Loucy (cell line): ENCODE measurements around the gene MCAM.

ENCODE experiments used
- H2AFZ ChIP-seq: fragments of 200-600 bp; sonication (generic); 2 replicates; pipeline ENCODE4 v1.6.0; 2016; ENCODE audit warnings: antibody characterized with exemption, mild to moderate bottlenecking, low read length, moderate library complexity
- H3F3A ChIP-seq: fragments of 200-600 bp; 2 replicates; pipeline ENCODE4 v1.6.0; 2016; ENCODE audit warnings: antibody characterized with exemption, low read depth, mild to moderate bottlenecking
- H3K27me3 ChIP-seq: fragments of 200-600 bp; sonication (generic); 2 replicates; pipeline ENCODE4 v1.6.1; 2014; ENCODE audit warnings: low read length, mild to moderate bottlenecking; ENCODE audit not compliant: insufficient read depth, poor library complexity, severe bottlenecking
- H3K36me3 ChIP-seq: fragments of 200-600 bp; sonication (generic); 2 replicates; pipeline ENCODE4 v1.6.1; 2016; ENCODE audit warnings: low read length; ENCODE audit not compliant: insufficient read depth
- H3K4me1 ChIP-seq: fragments of 200-600 bp; sonication (generic); 2 replicates; pipeline ENCODE4 v1.5.1; 2014; ENCODE audit warnings: low read length, mild to moderate bottlenecking; ENCODE audit not compliant: insufficient read depth, poor library complexity, severe bottlenecking
- H3K4me2 ChIP-seq: fragments of 200-600 bp; sonication (generic); 2 replicates; pipeline ENCODE4 v1.6.0; 2014; ENCODE audit warnings: antibody characterized with exemption, low read length, low read depth, mild to moderate bottlenecking; ENCODE audit not compliant: poor library complexity, severe bottlenecking
- H3K4me3 ChIP-seq: fragments of 200-600 bp; sonication (generic); 2 replicates; pipeline ENCODE4 v1.5.1; 2014; ENCODE audit warnings: low read length, mild to moderate bottlenecking, mixed read lengths; ENCODE audit not compliant: poor library complexity, severe bottlenecking
- H3K79me2 ChIP-seq: fragments of 200-600 bp; sonication (generic); 2 replicates; pipeline ENCODE4 v1.6.1; 2014; ENCODE audit warnings: low read length; ENCODE audit not compliant: insufficient read depth
- H3K9ac ChIP-seq: fragments of 200-600 bp; sonication (generic); 2 replicates; pipeline ENCODE4 v1.6.0; 2014; ENCODE audit warnings: mild to moderate bottlenecking, low read depth, low read length, moderate library complexity; ENCODE audit not compliant: poor library complexity, severe bottlenecking
- H3K9me2 ChIP-seq: fragments of 200-600 bp; sonication (generic); replicated peaks from 2 replicates; pipeline ENCODE4 v1.6.1; 2016; ENCODE audit warnings: low read depth, low read length, mixed read lengths
- H3K9me3 ChIP-seq: fragments of 200-600 bp; sonication (generic); 2 replicates; pipeline ENCODE4 v1.6.1; 2014; ENCODE audit warnings: mild to moderate bottlenecking, antibody characterized with exemption, low read length, low read depth; ENCODE audit not compliant: insufficient read depth
- H4K20me1 ChIP-seq: fragments of 200-600 bp; sonication (generic); 2 replicates; pipeline ENCODE4 v1.6.0; 2014; ENCODE audit warnings: antibody characterized with exemption, low read length, mild to moderate bottlenecking; ENCODE audit not compliant: insufficient read depth, poor library complexity, severe bottlenecking
- CTCF ChIP-seq: fragments of 200-600 bp; sonication (generic); conservative IDR thresholded peaks from 2 replicates; pipeline ENCODE4 v1.5.1; 2014; ENCODE audit warnings: mild to moderate bottlenecking, antibody characterized with exemption, low read length
- EZH2phosphoT487 ChIP-seq: fragments of 200-600 bp; IDR thresholded peaks from 2 replicates; pipeline ENCODE4 v1.6.1; 2018; ENCODE audit warnings: antibody characterized with exemption, mild to moderate bottlenecking, moderate library complexity, borderline replicate concordance

Gene MCAM

GRCh38 chr11:119305556-119306372 is 11.2 kb downstream of the MCAM start:
- Histone ChIP-seq H3F3A (no peaks in the 10 kb centered on the region), H3K4me2 (no peak overlapping the region), H3K79me2 (no peaks in the 10 kb centered on the region), H2AFZ (no peak overlapping the region), H3K9ac (no peak overlapping the region), H3K4me3 (no peak overlapping the region), H3K36me3 (peaks cover 37% of the 10 kb centered on the region), H3K9me3 (no peaks in the 10 kb centered on the region), H4K20me1 (no peaks in the 10 kb centered on the region), H3K27me3 (no peaks in the 10 kb centered on the region), H3K4me1 (peaks cover 6% of the 10 kb centered on the region), H3K9me2 (no peaks in the 10 kb centered on the region)
- TF ChIP-seq EZH2phosphoT487: no peak
- no peak for TF ChIP-seq CTCF

GRCh38 chr11:119303227-119303718 is 13.7 kb downstream of the MCAM start:
- no peak overlapping the region for H3K9ac ChIP-seq
- no peaks in the 10 kb centered on the region for H4K20me1 ChIP-seq
- no peaks in the 10 kb centered on the region for H3K9me3 ChIP-seq
- peaks cover 6% of the 10 kb centered on the region for H3K4me1 ChIP-seq
- TF ChIP-seq CTCF: no peak
- no peak for TF ChIP-seq EZH2phosphoT487
- H2AFZ ChIP-seq: no peak overlapping the region
- H3K4me2 ChIP-seq: no peak overlapping the region
- H3K9me2 ChIP-seq: no peaks in the 10 kb centered on the region
- H3F3A ChIP-seq: no peaks in the 10 kb centered on the region
- H3K79me2 ChIP-seq: no peaks in the 10 kb centered on the region
- no peaks in the 10 kb centered on the region for H3K27me3 ChIP-seq
- no peak overlapping the region for H3K4me3 ChIP-seq
- H3K36me3 ChIP-seq: peaks cover 62% of the 10 kb centered on the region

GRCh38 chr11:119300198-119300964 is 16.5 kb downstream of the MCAM start:
- no peaks in the 10 kb centered on the region for H3K79me2 ChIP-seq
- TF ChIP-seq EZH2phosphoT487 (no peak), CTCF (no peak)
- H3K36me3 ChIP-seq: peaks cover 86% of the 10 kb centered on the region
- no peak overlapping the region for H3K9ac ChIP-seq
- H2AFZ ChIP-seq: no peak overlapping the region
- H3F3A ChIP-seq: no peaks in the 10 kb centered on the region
- no peaks in the 10 kb centered on the region for H3K4me1 ChIP-seq
- no peak overlapping the region for H3K4me3 ChIP-seq
- H3K27me3 ChIP-seq: no peaks in the 10 kb centered on the region
- H4K20me1 ChIP-seq: no peaks in the 10 kb centered on the region
- no peak overlapping the region for H3K4me2 ChIP-seq
- H3K9me2 ChIP-seq: no peaks in the 10 kb centered on the region
- no peaks in the 10 kb centered on the region for H3K9me3 ChIP-seq
